GM21447 (cell line): Measurements from ENCODE around the gene RXRG.
A peak's percentile ranks its signal among the peaks of the same experiment; 100 is the strongest.

Source experiments
- ATAC-seq: cut with Tn5 transposase; IDR thresholded peaks from one replicate; pipeline ENCODE4 v1.9.1; 2021; ENCODE audit not compliant: unreplicated experiment

RXRG gene

GRCh38 chr1:165451691-165452090 is 6.8 kb upstream of the RXRG start:
- no peak for ATAC-seq

DNA sequence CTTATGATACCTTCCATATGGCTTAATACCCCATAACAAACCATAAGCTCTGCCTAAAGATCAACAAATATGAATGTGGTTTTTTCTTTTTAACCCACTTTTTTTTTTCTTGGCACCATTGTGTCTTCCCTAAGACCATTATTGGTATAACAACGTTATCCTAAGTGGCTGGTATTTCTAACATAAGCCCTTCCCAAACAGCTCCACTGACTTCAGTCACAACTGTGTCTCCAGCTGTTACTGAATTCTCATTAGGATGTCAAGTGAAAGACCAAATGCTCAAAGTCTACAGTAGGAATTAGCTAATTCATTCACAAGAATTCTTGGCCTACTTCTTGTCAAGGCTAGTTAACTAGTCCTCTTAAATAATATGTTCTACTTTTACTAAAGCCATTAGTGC is 4.2 kb upstream of the RXRG start:
- no peak for ATAC-seq

DNA sequence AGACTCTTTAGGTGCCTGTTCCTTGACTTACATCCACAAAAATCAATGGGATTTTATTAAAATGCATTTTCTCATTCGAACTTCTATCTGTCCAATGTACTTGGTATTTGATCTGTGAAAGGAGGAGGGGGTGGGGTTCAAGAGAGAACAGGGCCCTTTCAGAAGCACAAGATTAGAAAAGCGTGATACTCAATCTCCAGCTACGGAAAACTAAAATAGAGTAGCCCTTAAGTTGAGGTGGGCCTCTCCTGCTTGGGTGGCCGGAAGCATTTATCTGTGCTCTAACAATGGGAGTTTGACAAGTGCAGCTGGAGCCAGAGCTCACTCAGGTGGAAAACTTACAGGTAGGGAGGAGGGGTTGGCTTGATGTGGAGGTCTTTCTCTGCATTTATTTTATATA is 462 bp upstream of the RXRG start:
- ATAC-seq, result no peak

GRCh38 chr1:165443539-165444311 is 1.2 kb downstream of the RXRG start:
- ATAC-seq, result no peak

- ATAC-seq, result no peak
Observed at GRCh38 chr1:165442653-165443052, 2.3 kb downstream of the RXRG start.

DNA sequence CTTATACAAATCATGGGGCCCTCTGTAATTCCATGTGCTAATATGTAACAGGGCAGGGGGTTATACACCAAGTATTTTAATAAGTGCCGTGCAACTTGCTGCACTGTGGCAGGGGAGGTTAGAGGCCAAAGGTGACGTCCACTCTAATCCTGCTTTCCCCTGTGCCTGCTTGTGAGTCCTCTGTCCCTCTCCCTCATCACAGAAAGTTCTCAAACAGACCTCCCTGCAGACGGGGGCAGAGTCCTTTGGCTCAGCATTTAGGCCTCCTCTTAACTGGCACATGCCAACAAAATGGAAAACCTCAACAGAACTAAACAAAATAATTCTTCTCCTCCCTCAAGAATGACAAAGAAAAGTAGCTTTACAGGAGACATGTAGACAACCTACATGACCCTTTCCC is 2.9 kb downstream of the RXRG start:
- ATAC-seq, result no peak

DNA sequence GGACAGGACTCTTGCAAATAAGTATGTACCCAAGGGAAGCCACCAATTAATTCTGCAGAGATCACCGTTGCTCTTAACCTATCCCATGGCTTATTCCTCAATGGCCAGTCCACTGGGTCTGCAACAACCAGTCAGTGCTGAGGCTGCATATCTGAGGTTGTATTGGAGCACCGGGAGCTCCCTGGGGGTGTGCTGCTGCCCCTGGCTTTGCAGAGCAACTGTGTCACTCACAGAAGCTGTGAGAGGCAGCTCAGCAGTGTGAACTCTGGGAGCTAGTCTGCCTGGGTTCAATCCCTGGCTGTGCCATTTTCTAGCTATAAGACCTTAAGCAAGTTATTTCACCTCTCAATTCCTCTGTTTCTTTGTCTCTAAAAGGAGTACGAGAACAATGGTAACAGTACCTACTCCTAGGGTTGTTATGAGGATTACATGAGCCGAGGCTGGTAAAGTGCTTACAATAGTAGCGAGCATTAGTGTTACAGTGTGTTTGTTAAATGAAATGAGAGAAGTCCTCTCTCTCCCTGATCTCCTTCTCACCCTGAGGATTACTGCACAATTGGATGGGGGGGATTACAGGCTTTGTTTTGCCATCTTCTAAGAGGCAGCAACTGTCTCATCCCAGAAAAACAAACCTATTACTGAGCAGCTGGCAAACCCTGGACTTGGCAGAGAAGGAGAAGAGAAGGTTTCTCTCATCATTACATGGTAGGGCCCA is 3.6 kb downstream of the RXRG start:
- no peak for ATAC-seq

GRCh38 chr1:165439330-165439729 is 5.6 kb downstream of the RXRG start:
- ATAC-seq, result no peak

DNA sequence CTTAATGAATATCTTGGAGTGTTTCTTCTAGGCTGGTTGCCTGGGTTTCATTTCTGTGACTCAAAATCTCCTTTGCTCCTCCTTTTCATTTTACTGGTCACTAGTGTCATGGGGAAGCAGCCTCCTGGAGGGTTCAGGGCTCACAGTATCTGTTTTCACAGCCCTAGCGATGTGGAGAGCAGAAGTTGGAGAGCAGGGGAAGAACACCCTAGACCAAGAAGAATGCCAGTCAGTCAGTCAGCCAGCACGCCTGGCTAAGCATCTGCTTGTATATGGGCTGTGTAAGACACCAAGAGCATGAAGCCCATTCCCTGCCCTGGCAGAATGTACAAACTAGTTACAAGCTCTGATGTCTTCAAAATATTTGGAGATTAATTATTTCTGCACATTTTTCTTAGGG is 7.9 kb downstream of the RXRG start:
- no peak for ATAC-seq

- no peak for ATAC-seq
Observed at GRCh38 chr1:165435801-165436200, 9.1 kb downstream of the RXRG start.

DNA sequence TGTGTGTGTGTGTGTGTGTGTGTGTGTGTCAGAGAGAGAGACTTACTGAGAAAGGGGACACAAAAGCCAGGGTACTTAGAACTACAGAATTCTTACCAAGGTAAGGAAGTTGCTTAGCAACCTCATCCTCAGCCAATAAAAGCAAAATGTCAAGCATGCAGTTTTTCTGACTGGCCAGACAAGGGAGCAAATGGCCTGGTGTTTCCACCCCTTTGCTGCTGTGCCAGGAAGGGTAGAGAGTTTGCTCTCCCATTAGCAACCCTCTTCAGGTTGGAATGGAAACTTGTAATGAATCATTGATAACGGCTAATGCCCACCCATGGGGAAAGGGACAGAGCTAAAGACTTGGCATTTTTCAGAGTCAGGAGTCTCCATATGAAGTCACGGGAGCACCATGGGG is 10.6 kb downstream of the RXRG start:
- no peak for ATAC-seq

- ATAC-seq, result peak; percentile 50
Observed at GRCh38 chr1:165431079-165431478, 13.8 kb downstream of the RXRG start.

GRCh38 chr1:165426745-165427144 is 18.2 kb downstream of the RXRG start:
- no peak for ATAC-seq

GRCh38 chr1:165425621-165426020 is 19.3 kb downstream of the RXRG start:
- ATAC-seq, result no peak

- peak; percentile 74 for ATAC-seq
Observed at GRCh38 chr1:165424454-165425216, 20.3 kb downstream of the RXRG start.

- no peak for ATAC-seq
Observed at GRCh38 chr1:165423136-165423535, 21.8 kb downstream of the RXRG start.

DNA sequence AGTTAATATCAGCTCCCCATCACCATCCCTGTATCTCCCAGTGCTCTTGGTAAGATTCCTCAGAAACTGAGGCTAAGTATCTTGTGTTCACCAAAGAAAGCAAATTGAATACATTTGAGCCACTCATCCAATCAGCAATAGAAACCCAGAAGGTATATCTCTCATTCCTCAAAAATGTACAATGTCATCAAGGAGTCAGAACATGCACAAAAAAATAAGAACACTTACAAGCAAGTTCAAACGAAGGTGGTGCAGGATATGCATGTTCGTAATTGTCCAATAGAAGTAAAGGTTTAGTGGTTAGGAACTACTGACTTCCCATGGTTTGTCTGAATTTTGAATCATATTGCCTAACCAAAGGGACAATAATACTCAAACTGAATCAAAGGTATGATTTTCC is 24.3 kb downstream of the RXRG start:
- no peak for ATAC-seq

GRCh38 chr1:165419839-165420238 is 25.1 kb downstream of the RXRG start:
- ATAC-seq, result no peak

DNA sequence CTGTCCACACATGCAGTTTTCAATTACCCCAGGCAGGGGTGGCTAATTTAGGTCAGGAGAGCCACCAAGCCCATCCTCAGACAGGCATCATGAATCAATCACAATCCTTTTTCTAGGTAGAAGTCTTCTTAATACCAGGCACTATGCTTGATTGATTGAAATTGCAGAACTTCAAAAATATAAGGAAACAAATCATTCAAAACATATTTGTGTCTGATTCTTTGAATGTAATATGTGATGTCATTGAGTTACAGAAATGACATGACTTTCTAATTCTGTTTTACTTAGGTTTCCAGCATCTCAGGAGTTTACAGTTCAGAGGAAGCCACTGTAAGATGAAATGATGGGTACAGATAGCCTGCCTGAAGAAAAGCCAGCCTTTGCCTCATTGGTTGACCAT is 26.7 kb downstream of the RXRG start:
- ATAC-seq, result no peak

GRCh38 chr1:165416876-165417275 is 28.1 kb downstream of the RXRG start:
- ATAC-seq, result no peak

DNA sequence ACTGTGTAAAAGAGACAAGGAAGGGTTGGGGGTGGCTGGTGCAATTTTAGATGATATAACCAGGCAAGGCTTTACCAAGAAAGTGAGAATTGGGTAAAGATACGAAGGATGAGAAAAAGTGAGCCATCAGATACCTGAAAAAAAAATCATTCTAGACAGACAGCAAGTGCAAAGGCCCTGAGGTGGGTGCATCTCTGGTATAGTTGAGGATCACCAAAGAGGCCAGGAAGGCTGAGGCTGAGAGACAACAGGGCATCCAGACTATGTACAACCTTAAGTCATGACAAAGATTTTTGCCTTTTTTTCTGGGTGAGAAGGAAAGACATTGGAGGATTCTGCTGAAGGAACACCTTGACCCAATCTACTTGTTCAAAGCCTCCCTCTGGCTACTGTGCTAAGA is 29.9 kb downstream of the RXRG start:
- ATAC-seq, result no peak

- no peak for ATAC-seq
Observed at GRCh38 chr1:165414620-165415019, 30.3 kb downstream of the RXRG start.
